GM12874 (cell line): ENCODE measurements around the gene TMEM132E.

Source experiments
- TF ChIP-seq, protein P1 (sequence below): IDR thresholded peaks from 2 replicates; pipeline ENCODE4 v1.5.1; 2011; ENCODE audit warnings: low read depth, mild to moderate bottlenecking, control low read depth, low read length, moderate library complexity; ENCODE audit not compliant: insufficient read depth

Gene TMEM132E, protein sequence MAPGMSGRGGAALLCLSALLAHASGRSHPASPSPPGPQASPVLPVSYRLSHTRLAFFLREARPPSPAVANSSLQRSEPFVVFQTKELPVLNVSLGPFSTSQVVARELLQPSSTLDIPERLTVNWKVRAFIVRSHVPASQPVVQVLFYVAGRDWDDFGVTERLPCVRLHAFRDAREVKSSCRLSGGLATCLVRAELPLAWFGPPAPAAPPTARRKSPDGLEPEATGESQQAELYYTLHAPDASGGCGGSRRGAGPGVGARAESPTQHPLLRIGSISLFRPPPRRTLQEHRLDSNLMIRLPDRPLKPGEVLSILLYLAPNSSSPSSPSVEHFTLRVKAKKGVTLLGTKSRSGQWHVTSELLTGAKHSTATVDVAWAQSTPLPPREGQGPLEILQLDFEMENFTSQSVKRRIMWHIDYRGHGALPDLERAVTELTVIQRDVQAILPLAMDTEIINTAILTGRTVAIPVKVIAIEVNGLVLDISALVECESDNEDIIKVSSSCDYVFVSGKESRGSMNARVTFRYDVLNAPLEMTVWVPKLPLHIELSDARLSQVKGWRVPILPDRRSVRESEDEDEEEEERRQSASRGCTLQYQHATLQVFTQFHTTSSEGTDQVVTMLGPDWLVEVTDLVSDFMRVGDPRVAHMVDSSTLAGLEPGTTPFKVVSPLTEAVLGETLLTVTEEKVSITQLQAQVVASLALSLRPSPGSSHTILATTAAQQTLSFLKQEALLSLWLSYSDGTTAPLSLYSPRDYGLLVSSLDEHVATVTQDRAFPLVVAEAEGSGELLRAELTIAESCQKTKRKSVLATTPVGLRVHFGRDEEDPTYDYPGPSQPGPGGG (N-terminal part only)

DNA sequence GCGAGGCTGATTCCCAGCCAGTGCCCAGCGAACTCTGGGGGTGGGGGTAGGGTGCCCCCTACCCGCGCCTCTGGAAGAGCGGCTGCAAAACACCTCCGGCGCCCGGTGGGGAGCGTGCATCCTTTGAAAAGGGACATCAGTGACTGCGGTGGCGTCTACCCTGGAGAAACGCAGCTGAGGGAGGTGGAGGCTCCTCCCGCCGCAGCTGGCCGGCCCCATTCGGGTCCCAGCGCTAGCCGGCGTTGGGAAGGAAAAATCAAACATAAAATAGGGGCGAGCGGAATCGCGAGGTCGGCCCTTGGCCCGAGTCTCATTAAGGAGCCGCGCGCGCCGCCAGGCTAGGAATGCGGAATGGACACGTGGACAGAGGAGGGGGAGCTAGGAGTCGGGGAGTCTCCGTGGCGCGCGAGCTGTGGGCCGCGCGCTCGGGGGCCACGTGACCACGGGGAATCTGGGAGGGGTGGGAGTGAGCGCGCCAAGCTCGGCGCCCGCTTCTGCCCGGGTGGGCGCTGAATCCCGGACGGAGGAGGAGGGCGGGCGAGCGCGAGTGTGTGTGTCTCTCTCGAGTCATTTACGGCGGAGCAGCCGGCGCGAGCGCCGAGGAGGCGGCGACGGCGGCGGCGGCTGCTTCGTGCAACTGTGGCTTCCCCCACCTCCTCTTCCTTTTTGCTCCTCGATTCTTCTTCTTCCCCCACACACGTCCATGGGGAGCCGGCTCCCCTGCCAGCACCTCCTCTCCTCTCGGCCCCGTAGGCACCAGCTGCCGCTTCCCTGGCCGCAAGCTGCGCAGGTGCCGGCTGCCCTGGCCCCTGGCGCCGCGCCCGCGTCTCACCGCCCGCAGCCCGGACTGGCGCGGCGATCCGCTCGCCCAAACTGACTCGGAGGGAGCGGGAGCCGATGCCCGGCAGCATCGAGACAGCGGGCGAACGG, at the start of gene TMEM132E:
TMEM132E (plus strand) TSS at position 566 of the 930 bp plus-strand sequence. CDS start 1,495 bp downstream, outside the sequence.
- TF ChIP-seq, protein P1, sequence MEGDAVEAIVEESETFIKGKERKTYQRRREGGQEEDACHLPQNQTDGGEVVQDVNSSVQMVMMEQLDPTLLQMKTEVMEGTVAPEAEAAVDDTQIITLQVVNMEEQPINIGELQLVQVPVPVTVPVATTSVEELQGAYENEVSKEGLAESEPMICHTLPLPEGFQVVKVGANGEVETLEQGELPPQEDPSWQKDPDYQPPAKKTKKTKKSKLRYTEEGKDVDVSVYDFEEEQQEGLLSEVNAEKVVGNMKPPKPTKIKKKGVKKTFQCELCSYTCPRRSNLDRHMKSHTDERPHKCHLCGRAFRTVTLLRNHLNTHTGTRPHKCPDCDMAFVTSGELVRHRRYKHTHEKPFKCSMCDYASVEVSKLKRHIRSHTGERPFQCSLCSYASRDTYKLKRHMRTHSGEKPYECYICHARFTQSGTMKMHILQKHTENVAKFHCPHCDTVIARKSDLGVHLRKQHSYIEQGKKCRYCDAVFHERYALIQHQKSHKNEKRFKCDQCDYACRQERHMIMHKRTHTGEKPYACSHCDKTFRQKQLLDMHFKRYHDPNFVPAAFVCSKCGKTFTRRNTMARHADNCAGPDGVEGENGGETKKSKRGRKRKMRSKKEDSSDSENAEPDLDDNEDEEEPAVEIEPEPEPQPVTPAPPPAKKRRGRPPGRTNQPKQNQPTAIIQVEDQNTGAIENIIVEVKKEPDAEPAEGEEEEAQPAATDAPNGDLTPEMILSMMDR: no peak

- TF ChIP-seq, protein P1: no peak
These were observed 48.5 kb upstream of the TMEM132E start for GRCh38 chr17:34530918-34531317.

- TF ChIP-seq, protein P1: no peak
These were observed 46.9 kb upstream of the TMEM132E start for GRCh38 chr17:34532281-34533065.

GRCh38 chr17:34533806-34534527, 45.4 kb upstream of the TMEM132E start:
- TF ChIP-seq, protein P1: no peak

- TF ChIP-seq, protein P1: no peak
These were observed 41.9 kb upstream of the TMEM132E start for GRCh38 chr17:34537445-34537844.

- TF ChIP-seq, protein P1: no peak
These were observed 39.5 kb upstream of the TMEM132E start for GRCh38 chr17:34539881-34540280.
